B cell (primary cell): Measurements from ENCODE around the gene CGNL1. TPM values are rescaled to one million over a fixed set of nuclear protein-coding genes. Genes with fewer than 3 reads are reported as not detected.

Experiments
- ATAC-seq: fragments of 200-7000 bp; cut with Tn5 transposase; one replicate; pipeline ENCODE4 v1.10.0; 2021; ENCODE audit warnings: low read depth, mild to moderate bottlenecking, moderate number of reproducible peaks, moderate library complexity
- CTCF ChIA-PET: fragments of 350-600 bp; sonication (Branson Sonifier 250); formaldehyde crosslinking; loops from one replicate; lab custom pipeline; 2021; ENCODE audit warnings: antibody characterized with exemption, inconsistent platforms; lab: Charles Lee
- POLR2A ChIA-PET: fragments of 350-600 bp; sonication (Branson Sonifier 250); formaldehyde crosslinking; loops from one replicate; lab custom pipeline; 2021; ENCODE audit warnings: antibody characterized with exemption; lab: Charles Lee
- DNase-seq: peaks from one replicate; pipeline ENCODE4 v3.0.0; 2013
- H2AFZ ChIP-seq: 2 replicates; pipeline ENCODE4 v1.6.1; 2012; ENCODE audit warnings: mild to moderate bottlenecking, low read depth, low read length; ENCODE audit not compliant: insufficient read depth, poor library complexity, severe bottlenecking
- H3K27ac ChIP-seq, 2 donors: 1 replicate in 1 of 2; 2 replicates in 1 of 2; pipeline ENCODE4 v1.5.1; 2012 to 2013; ENCODE audit warnings: low read length in 2 of 2, mild to moderate bottlenecking in 2 of 2, moderate library complexity in 1 of 2
- H3K27me3 ChIP-seq, 4 experiments: fragments of 200-600 bp in 1 of 4; sonication (generic) in 1 of 4; replicated peaks in 1 of 4; 1 replicate in 2 of 4; 2 replicates in 2 of 4; pipeline versions ENCODE4 v1.6.1 to v1.7.0; 2013 to 2016; ENCODE audit warnings: low read length in 3 of 4, mild to moderate bottlenecking in 2 of 4, mixed read lengths in 1 of 4, moderate library complexity in 1 of 4; ENCODE audit not compliant: insufficient read depth in 4 of 4, control insufficient read depth in 3 of 4; ENCODE audit errors: control extremely low read depth in 1 of 4
- H3K36me3 ChIP-seq, 2 experiments: replicated peaks in 1 of 2; 1 replicate in 1 of 2; 2 replicates in 1 of 2; pipeline versions ENCODE4 v1.6.1 to v1.7.1; 2013; ENCODE audit warnings: low read length in 1 of 2; ENCODE audit not compliant: insufficient read depth in 2 of 2, control insufficient read depth in 1 of 2; ENCODE audit errors: control extremely low read depth in 1 of 2, extremely low read depth in 1 of 2
- H3K4me1 ChIP-seq, 2 donors: fragments of 200-600 bp in 1 of 2; sonication (generic) in 1 of 2; 1 replicate in 1 of 2; 2 replicates in 1 of 2; pipeline versions ENCODE4 v1.5.1 to v1.6.1; 2013 to 2017; ENCODE audit warnings: low read length in 2 of 2; ENCODE audit not compliant: control insufficient read depth in 2 of 2, insufficient read depth in 2 of 2
- H3K4me2 ChIP-seq: replicated peaks from 2 replicates; pipeline ENCODE3; 2012; ENCODE audit warnings: mild to moderate bottlenecking, low read depth, low read length; ENCODE audit not compliant: poor library complexity, severe bottlenecking
- H3K4me3 ChIP-seq, 5 experiments: fragments of 200-600 bp in 1 of 5; sonication (generic) in 1 of 5; 1 replicate in 3 of 5; 2 replicates in 2 of 5; pipeline versions ENCODE4 v1.5.1 to v1.7.0; 2011 to 2016; ENCODE audit warnings: low read length in 4 of 5, mild to moderate bottlenecking in 4 of 5, low read depth in 2 of 5, control low read depth in 1 of 5, moderate library complexity in 1 of 5; ENCODE audit not compliant: insufficient read depth in 1 of 5; ENCODE audit errors: control extremely low read depth in 1 of 5, extremely low read depth in 1 of 5
- H3K79me2 ChIP-seq: fragments of 200-600 bp; sonication (generic); one replicate; pipeline ENCODE4 v1.6.0; 2016; ENCODE audit warnings: low read length; ENCODE audit not compliant: control insufficient read depth, insufficient read depth
- H3K9ac ChIP-seq: fragments of 200-600 bp; sonication (generic); 2 replicates; pipeline ENCODE4 v1.6.1; 2017; ENCODE audit warnings: mild to moderate bottlenecking, low read length, moderate library complexity
- H3K9me3 ChIP-seq, 3 donors: one replicate each; pipeline versions ENCODE4 v1.6.1 to v1.7.1; 2013; ENCODE audit warnings: low read length in 2 of 3; ENCODE audit not compliant: control insufficient read depth in 2 of 3, insufficient read depth in 1 of 3; ENCODE audit errors: control extremely low read depth in 1 of 3
- H4K20me1 ChIP-seq: 2 replicates; pipeline ENCODE4 v1.6.0; 2012; ENCODE audit warnings: mild to moderate bottlenecking, low read length; ENCODE audit not compliant: insufficient read depth, control insufficient read depth, poor library complexity, severe bottlenecking
- H3K27ac Mint-ChIP-seq: one replicate; pipeline ENCODE4 v1.8.0; 2021; ENCODE audit warnings: mixed read lengths
- H3K27me3 Mint-ChIP-seq: one replicate; pipeline ENCODE4 v1.8.0; 2021; ENCODE audit warnings: mixed read lengths
- H3K4me1 Mint-ChIP-seq: one replicate; pipeline ENCODE4 v1.8.0; 2021; ENCODE audit warnings: mixed read lengths
- H3K4me3 Mint-ChIP-seq: one replicate; pipeline ENCODE4 v1.8.0; 2021; ENCODE audit warnings: mixed read lengths
- H3K9me3 Mint-ChIP-seq: one replicate; pipeline ENCODE4 v1.8.0; 2022; ENCODE audit warnings: mixed read lengths; ENCODE audit not compliant: insufficient read depth
- CTCF ChIP-seq: fragments of 200-600 bp; IDR thresholded peaks from one replicate; pipeline ENCODE4 v1.8.0; 2022; ENCODE audit warnings: antibody characterized with exemption, mild to moderate bottlenecking
- EZH2 ChIP-seq: IDR thresholded peaks from 2 replicates; pipeline ENCODE4 v1.6.1; 2012; ENCODE audit warnings: borderline replicate concordance, low read depth, mild to moderate bottlenecking, moderate library complexity, low read length; ENCODE audit not compliant: insufficient read depth, poor library complexity, severe bottlenecking
- WGBS: methylation state at CpG from one replicate; pipeline ENCODE4 v1.1.5; 2013; ENCODE audit warnings: missing lambda C conversion rate; ENCODE audit not compliant: insufficient coverage; 5-methylcytosine and 5-hydroxymethylcytosine counted together
- intact Hi-C: fragments of 100-400 bp; cut with micrococcal nuclease; formaldehyde crosslinking; loops from one replicate; pipeline ENCODE4 v1.10.0; 2022
- polyA plus RNA-seq: library from polyadenylated mRNA; depleted of rRNA; stranded (reverse); fragments of >200 nt; gene quantifications from 2 replicates; pipeline ENCODE4 v1.2.3, GENCODE V29; 2012
- total RNA-seq, 2 donors: library from RNA; stranded (reverse); fragments of 120-200 nt in 1 of 2; gene quantifications; 1 replicate in 1 of 2; 2 replicates in 1 of 2; pipeline versions ENCODE4 v1.2.3 to v1.2.4, GENCODE V29; 2013 to 2022

Gene CGNL1
- total and polyA plus RNA-seq, 2 donors (not counting 1 experiment from before 2014, with no cell fraction given) = 0.03 to 0.12 TPM

GRCh38 chr15:57565311-57565710 is 189.0 kb downstream of the CGNL1 start:
- ChIA-PET CTCF (interaction anchor here (1.2 to 1.4 kb wide), 2 partner anchors 21 to 23 kb away, joined by 4 to 6 read pairs; no protein-coding TSS in a partner anchor), POLR2A (no interaction called here)
- Histone ChIP-seq H3K36me3 (no peaks in the 10 kb centered on the region), H3K79me2 (no peaks in the 10 kb centered on the region), H3K9ac (peak overlapping the region; percentile 21), H3K4me3 (peak overlapping the region in 1 of 5 experiments; percentile 11), H4K20me1 (no peaks in the 10 kb centered on the region), H3K27ac (no peak overlapping the region), H3K4me2 (peak overlapping the region; percentile 56), H2AFZ (peak overlapping the region; percentile 45), H3K9me3 (no peaks in the 10 kb centered on the region), H3K27me3 (no peaks in the 10 kb centered on the region), H3K4me1 (peaks cover 39 to 41% of the 10 kb centered on the region in 2 donors)
- WGBS = 5% methylated on average over 7 of the region's 10 CpGs
- intact Hi-C loops = no loop called here
- ATAC-seq (peak; percentile 41), DNase-seq (peak; percentile 83)
- TF ChIP-seq EZH2 (no peak), CTCF (no peak)
- H3K27me3 Mint-ChIP-seq = peaks cover 8% of the 10 kb centered on the region
- H3K9me3 Mint-ChIP-seq = no peaks in the 10 kb centered on the region
- peaks cover 47% of the 10 kb centered on the region for H3K4me1 Mint-ChIP-seq
- peak overlapping the region; percentile 24 for H3K4me3 Mint-ChIP-seq
- peak overlapping the region; percentile 50 for H3K27ac Mint-ChIP-seq

- POLR2A ChIA-PET = interaction anchor here (0.6 kb wide), 1 partner anchor 293 kb away, joined by 3 read pairs; no protein-coding TSS in a partner anchor
- Mint-ChIP-seq H3K9me3 (no peaks in the 10 kb centered on the region), H3K27me3 (peaks cover 8% of the 10 kb centered on the region), H3K4me3 (no peak overlapping the region), H3K27ac (no peak overlapping the region), H3K4me1 (peaks cover 41% of the 10 kb centered on the region)
- Histone ChIP-seq H3K4me2 (no peak overlapping the region), H4K20me1 (no peaks in the 10 kb centered on the region), H3K4me1 (peaks cover 28 to 30% of the 10 kb centered on the region in 2 donors), H3K9me3 (no peaks in the 10 kb centered on the region), H3K36me3 (no peaks in the 10 kb centered on the region), H3K9ac (no peak overlapping the region), H3K79me2 (no peaks in the 10 kb centered on the region), H2AFZ (no peak overlapping the region), H3K27ac (no peak overlapping the region), H3K4me3 (no peak overlapping the region), H3K27me3 (no peaks in the 10 kb centered on the region)
- DNase-seq = no peak
- 93% methylated on average over 3 of the region's 4 CpGs for WGBS
- CTCF ChIA-PET = interaction anchor here (0.9 to 1.8 kb wide), 2 partner anchors 10 to 1078 kb away, joined by 3 to 5 read pairs; no protein-coding TSS in a partner anchor
- TF ChIP-seq CTCF (no peak), EZH2 (no peak)
- intact Hi-C loops = no loop called here
- ATAC-seq = no peak
Measured at GRCh38 chr15:57566834-57567233, 190.5 kb downstream of the CGNL1 start.
